Esophagus muscularis mucosa (tissue), 4 donors: Measurements from ENCODE around the gene LAT.

Source experiments
- CTCF ChIP-seq, 3 experiments: fragments of 200-600 bp in 2 of 3; fragments of 450-650 bp in 1 of 3; sonication (generic) in 2 of 3; IDR thresholded peaks; one replicate each; pipeline ENCODE4 v1.5.1; 2017 to 2019; ENCODE audit warnings: antibody characterized with exemption in 3 of 3, mild to moderate bottlenecking in 2 of 3, moderate library complexity in 1 of 3
- EP300 ChIP-seq: sonication (generic); formaldehyde crosslinking; IDR thresholded peaks from one replicate; pipeline ENCODE4 v1.6.1; 2017; ENCODE audit warnings: antibody characterized with exemption
- POLR2A ChIP-seq: fragments of 450-650 bp; IDR thresholded peaks from one replicate; pipeline ENCODE4 v1.6.1; 2017; ENCODE audit warnings: antibody characterized with exemption, moderate library complexity, mild to moderate bottlenecking, low read depth
- POLR2AphosphoS5 ChIP-seq, 2 donors: sonication (generic); formaldehyde crosslinking; IDR thresholded peaks; one replicate each; pipeline ENCODE4 v1.6.1; 2017; ENCODE audit warnings: antibody characterized with exemption in 2 of 2

- no peak for TF ChIP-seq CTCF (IDR thresholded peaks at IDR 0.05)
- no peak for TF ChIP-seq POLR2A
- no peak for TF ChIP-seq POLR2AphosphoS5 (IDR thresholded peaks at IDR 0.05)
- no peak for TF ChIP-seq EP300
Observed at GRCh38 chr16:28991687-28992086, 6.8 kb downstream of the LAT start.
